Measurements from ENCODE around the gene COQ9. TPM values are rescaled to one million over a fixed set of nuclear protein-coding genes. Genes with fewer than 3 reads are reported as not detected.
"Not testable (repeated sequence)": the region's sequence is repeated elsewhere in the genome, so short reads cannot be mapped to it uniquely, and the experiment has no call there.

COQ9 gene, protein sequence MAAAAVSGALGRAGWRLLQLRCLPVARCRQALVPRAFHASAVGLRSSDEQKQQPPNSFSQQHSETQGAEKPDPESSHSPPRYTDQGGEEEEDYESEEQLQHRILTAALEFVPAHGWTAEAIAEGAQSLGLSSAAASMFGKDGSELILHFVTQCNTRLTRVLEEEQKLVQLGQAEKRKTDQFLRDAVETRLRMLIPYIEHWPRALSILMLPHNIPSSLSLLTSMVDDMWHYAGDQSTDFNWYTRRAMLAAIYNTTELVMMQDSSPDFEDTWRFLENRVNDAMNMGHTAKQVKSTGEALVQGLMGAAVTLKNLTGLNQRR
- polyA plus RNA-seq (2011; rRNA removed) (62.7 and 69.5 TPM in 2 replicates), polyA minus RNA-seq (2011; rRNA and poly(A)+ RNA removed) (23.5 and 38.4 TPM in 2 replicates)

DNA sequence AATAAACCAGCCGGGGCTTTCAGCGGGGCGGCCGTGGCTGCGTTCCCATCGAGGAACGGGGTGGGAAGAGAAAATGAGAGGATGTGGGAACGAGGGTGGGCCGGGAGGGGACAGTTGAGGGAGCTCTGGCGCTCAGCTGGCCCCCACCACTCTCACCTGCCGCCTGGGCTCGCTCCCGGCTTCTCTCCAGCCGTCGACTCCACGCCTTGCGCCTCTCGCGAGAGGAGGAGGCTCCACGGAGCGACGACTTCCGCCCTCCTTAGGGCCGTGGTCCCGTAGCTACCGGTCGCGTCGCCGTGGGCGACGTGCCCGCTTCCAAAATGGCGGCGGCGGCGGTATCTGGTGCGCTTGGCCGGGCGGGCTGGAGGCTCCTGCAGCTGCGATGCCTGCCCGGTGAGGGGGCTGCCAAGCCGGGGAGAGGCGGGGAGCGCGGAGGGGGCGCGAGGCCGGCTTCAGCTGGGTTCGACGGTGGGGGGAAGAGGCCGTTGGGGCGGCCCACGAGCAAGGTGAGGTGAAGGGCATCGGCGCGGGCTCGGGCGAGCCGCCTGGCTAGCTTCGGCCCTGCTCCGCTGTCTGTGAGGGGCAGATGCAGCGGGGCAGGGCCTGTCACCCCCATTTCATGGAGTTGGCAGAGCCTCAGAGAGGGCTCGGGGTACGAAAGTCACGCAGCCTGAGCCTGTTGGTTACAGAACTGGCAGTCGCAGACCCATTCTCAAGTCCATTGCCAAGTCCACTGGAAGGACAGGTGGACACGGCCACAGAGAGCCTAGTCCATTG is at the start of gene COQ9, which contains the start of gene CIAPIN1:
COQ9 (plus strand) TSS at position 294 of the 777 bp plus-strand sequence; CDS start at position 321, 27 bp downstream.
CIAPIN1 (minus strand) TSS at position 200 of the 777 bp plus-strand sequence. CDS start 6,457 bp downstream, outside the sequence.
- H3K27me3 ChIP-seq (ENCODE audit: control insufficient read depth, insufficient read depth, low read length): no peaks in the 10 kb centered on the region
- peak within 1 kb of the TSS; percentile 97 for H3K4me3 ChIP-seq (ENCODE audit: low read depth, low read length)
- POLR2A ChIA-PET: interaction anchor here (0.6 to 0.7 kb wide), 4 partner anchors 174 to 705 kb away, joined by 3 to 6 read pairs (median 4); partner anchors contain the start of gene ARL2BP
- CTCF ChIA-PET: interaction anchor here (1.3 to 1.8 kb wide), 8 partner anchors 13 to 147 kb away, joined by 3 to 10 read pairs (median 6); partner anchors contain the start of gene POLR2C
- peak; percentile 59 for DNase-seq (ENCODE audit: low read depth)
- TF ChIP-seq, protein P1, sequence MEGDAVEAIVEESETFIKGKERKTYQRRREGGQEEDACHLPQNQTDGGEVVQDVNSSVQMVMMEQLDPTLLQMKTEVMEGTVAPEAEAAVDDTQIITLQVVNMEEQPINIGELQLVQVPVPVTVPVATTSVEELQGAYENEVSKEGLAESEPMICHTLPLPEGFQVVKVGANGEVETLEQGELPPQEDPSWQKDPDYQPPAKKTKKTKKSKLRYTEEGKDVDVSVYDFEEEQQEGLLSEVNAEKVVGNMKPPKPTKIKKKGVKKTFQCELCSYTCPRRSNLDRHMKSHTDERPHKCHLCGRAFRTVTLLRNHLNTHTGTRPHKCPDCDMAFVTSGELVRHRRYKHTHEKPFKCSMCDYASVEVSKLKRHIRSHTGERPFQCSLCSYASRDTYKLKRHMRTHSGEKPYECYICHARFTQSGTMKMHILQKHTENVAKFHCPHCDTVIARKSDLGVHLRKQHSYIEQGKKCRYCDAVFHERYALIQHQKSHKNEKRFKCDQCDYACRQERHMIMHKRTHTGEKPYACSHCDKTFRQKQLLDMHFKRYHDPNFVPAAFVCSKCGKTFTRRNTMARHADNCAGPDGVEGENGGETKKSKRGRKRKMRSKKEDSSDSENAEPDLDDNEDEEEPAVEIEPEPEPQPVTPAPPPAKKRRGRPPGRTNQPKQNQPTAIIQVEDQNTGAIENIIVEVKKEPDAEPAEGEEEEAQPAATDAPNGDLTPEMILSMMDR (IDR thresholded peaks at IDR 0.05; ENCODE audit: insufficient read depth, low read depth, low read length): no peak
- H3K36me3 ChIP-seq (ENCODE audit: control insufficient read depth, insufficient read depth, low read length): peaks cover 2% of the 10 kb centered on the region

DNA sequence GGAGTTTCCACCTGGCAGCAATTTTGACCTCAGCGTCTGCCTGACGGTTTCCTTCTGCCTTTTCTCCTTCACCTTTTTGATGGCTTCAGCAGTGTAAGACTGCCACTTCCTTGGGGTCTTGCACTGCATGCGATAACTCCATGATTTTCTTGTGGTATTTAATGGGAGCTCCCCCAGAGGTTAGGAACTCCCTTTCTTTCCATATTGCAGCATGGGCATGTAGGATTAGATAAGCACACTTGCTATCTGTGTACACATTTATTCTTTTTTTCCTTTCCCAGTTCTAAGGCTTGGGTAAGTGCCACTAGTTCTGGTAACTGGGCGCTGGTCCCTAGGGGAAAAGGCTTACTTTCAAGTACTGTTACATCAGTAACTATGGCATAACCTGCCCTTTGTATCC is 49.8 kb upstream of the COQ9 start:
- H3K36me3 ChIP-seq (ENCODE audit: control insufficient read depth, insufficient read depth, low read length); CTCF ChIA-PET; H3K27me3 ChIP-seq (ENCODE audit: control insufficient read depth, insufficient read depth, low read length); DNase-seq (ENCODE audit: low read depth); H3K4me3 ChIP-seq (ENCODE audit: low read depth, low read length); POLR2A ChIA-PET: not testable (repeated sequence)

DNA sequence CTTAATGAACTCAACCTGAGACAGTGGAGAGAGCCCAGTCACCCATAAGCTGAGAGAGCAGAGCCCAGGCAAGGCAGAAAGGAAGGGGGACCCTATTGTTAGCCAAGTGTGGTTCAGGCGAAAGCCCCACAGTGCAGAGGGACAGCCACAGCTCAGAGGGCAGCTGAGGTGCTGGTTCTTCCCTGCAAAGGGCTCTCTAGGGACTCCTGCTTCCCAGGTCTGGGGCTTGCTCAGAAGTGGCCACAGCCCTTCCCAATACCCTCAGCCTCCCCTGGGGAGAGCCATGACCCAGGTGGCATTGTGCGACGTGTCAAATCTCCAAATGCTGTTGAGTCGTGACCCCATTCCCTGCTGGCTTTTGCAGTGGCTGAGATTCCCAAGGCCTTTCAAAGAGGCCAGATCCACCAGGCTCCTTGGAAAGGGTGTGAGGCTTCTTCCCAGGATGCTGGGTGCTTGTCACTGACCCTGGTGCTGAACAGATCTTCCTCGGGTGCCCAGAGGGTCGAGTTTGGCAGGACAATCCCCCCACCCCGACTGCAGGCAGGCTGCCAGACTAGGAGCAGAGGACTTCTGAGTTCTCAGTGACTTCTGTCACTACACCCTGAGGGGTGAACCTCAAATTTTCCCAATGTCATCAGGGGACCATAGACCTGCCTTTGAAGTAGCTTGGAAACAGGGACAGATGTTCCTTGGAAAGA is 45.2 kb upstream of the COQ9 start:
- DNase-seq (ENCODE audit: low read depth): no peak
- H3K27me3 ChIP-seq (ENCODE audit: control insufficient read depth, insufficient read depth, low read length): peaks cover 10% of the 10 kb centered on the region
- CTCF ChIA-PET: interaction anchor here (1.3 to 2.7 kb wide), 2 partner anchors 16 to 102 kb away, joined by 4 to 7 read pairs; no protein-coding TSS in a partner anchor
- no peak overlapping the region for H3K4me3 ChIP-seq (ENCODE audit: low read depth, low read length)
- TF ChIP-seq, protein P1 (IDR thresholded peaks at IDR 0.05; ENCODE audit: insufficient read depth, low read depth, low read length): no peak
- no peaks in the 10 kb centered on the region for H3K36me3 ChIP-seq (ENCODE audit: control insufficient read depth, insufficient read depth, low read length)
- POLR2A ChIA-PET: interaction anchor here (0.6 kb wide), 1 partner anchor 39 kb away, joined by 3 read pairs; no protein-coding TSS in a partner anchor

DNA sequence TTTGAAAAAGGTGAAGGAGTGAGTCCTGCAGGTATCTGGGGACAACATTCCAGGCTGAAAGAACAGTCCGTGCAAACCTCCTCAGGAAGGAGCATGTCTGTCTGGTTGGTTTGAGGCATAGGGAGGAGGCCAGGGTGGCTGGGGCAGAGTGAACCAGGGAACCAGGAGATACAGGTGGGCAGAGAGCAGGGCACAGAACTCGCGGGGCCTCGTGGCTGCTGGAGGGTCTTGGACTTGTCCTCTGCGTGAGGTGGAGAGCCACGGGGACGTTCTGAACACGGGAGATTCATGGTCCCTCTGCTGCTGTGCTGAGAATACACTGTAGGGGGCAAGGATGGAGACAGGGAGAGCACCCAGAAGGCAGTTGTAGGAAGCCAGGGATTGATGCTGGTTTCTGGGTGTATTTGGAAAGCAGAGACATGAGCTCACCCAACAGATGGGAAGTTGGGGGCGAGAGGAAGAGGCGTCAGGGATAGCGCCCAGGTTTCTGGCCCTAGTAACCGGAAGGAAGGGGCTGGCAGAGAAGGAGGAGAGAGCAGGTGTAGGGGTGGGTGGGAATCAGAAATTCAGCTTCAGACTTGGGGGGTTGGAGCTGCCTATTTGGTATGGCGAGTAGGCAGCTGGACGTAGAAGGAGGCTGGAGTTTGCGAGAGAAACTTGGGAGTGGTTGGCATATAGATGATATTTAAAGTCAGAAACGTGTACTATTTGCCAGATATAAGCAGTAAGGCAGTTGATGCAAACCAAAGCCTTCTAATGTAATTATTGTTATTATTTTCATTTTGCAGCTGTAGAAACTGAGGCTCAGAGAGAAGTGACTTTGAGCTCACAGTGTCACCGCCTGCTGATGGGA is 43.1 kb upstream of the COQ9 start, which contains the start of gene CCL17:
CCL17 (plus strand) TSS at position 803 of the 853 bp plus-strand sequence. CDS start 9,166 bp downstream, outside the sequence.
- no peak for DNase-seq (ENCODE audit: low read depth)
- Histone ChIP-seq H3K27me3 (ENCODE audit: control insufficient read depth, insufficient read depth, low read length) (peaks cover 10% of the 10 kb centered on the region), H3K36me3 (ENCODE audit: control insufficient read depth, insufficient read depth, low read length) (no peaks in the 10 kb centered on the region), H3K4me3 (ENCODE audit: low read depth, low read length) (no peak within 1 kb of the TSS)
- TF ChIP-seq, protein P1 (IDR thresholded peaks at IDR 0.05; ENCODE audit: insufficient read depth, low read depth, low read length): no peak
- ChIA-PET CTCF (interaction anchor here (0.9 to 3.2 kb wide), 3 partner anchors 12 to 115 kb away, joined by 3 to 21 read pairs (median 4); no protein-coding TSS in a partner anchor), POLR2A (no interaction called here)
